Heart left ventricle (tissue), 16 donors: ENCODE results near the gene RBM23. TPM values are rescaled to one million over a fixed set of nuclear protein-coding genes. Genes with fewer than 3 reads are reported as not detected.
A peak's percentile ranks its signal among the peaks of the same experiment; 100 is the strongest.

ENCODE experiments used
- ATAC-seq, 4 donors: fragments of 200-7000 bp; cut with Tn5 transposase; one replicate each; pipeline ENCODE4 v1.9.1; 2020 to 2022; ENCODE audit warnings: moderate library complexity in 4 of 4, mild to moderate bottlenecking in 3 of 4, moderate number of reproducible peaks in 1 of 4
- DNase-seq, 5 donors: peaks; one replicate each; pipeline ENCODE4 v3.0.0-alpha.2; 2020
- H3K27ac ChIP-seq, 12 donors: fragments of 200-600 bp; sonication (generic) in 4 of 12; one replicate each; pipeline versions ENCODE4 v1.5.0 to v1.8.0; 2016 to 2022; ENCODE audit warnings: mild to moderate bottlenecking in 2 of 12
- H3K27me3 ChIP-seq, 9 donors: fragments of 200-600 bp; sonication (generic) in 2 of 9; one replicate each; pipeline versions ENCODE4 v1.5.1 to v1.8.0; 2016 to 2022; ENCODE audit warnings: mild to moderate bottlenecking in 3 of 9
- H3K36me3 ChIP-seq, 9 donors: fragments of 200-600 bp; sonication (generic) in 2 of 9; one replicate each; pipeline versions ENCODE4 v1.5.0 to v1.8.0; 2018 to 2022; ENCODE audit warnings: mild to moderate bottlenecking in 2 of 9
- H3K4me1 ChIP-seq, 12 donors: fragments of 200-600 bp; sonication (generic) in 4 of 12; one replicate each; pipeline versions ENCODE4 v1.5.0 to v1.8.0; 2016 to 2022; ENCODE audit warnings: mild to moderate bottlenecking in 3 of 12
- H3K4me3 ChIP-seq, 12 donors: fragments of 200-600 bp; sonication (generic) in 4 of 12; one replicate each; pipeline versions ENCODE4 v1.5.0 to v1.8.0; 2017 to 2022; ENCODE audit warnings: mild to moderate bottlenecking in 9 of 12, moderate library complexity in 4 of 12
- H3K9me3 ChIP-seq, 12 donors: fragments of 200-600 bp; sonication (generic) in 4 of 12; one replicate each; pipeline versions ENCODE4 v1.5.0 to v1.8.0; 2016 to 2022; ENCODE audit warnings: mild to moderate bottlenecking in 1 of 12
- POLR2A ChIP-seq, 2 donors: fragments of 450-650 bp; IDR thresholded peaks; one replicate each; pipeline ENCODE4 v1.6.1; 2017; ENCODE audit warnings: antibody characterized with exemption in 2 of 2, mild to moderate bottlenecking in 2 of 2, moderate library complexity in 2 of 2
- WGBS, 4 donors: extraction: QIAGEN DNeasy Blood & Tissue Kit in 2 of 4; methylation state at CpG; one replicate each; pipeline versions ENCODE4 v1.1.5 to v1.1.7; 2013 to 2018; 5-methylcytosine and 5-hydroxymethylcytosine counted together
- intact Hi-C, 10 donors: fragments of 100-400 bp; cut with DNase I; formaldehyde crosslinking; loops; one replicate each; pipeline versions ENCODE4 v1.11.1 to v1.14.2; 2022
- polyA plus RNA-seq, 2 donors: library from polyadenylated mRNA; stranded (reverse); fragments of 200-250 nt; gene quantifications; one replicate each; pipeline ENCODE4 v1.2.3, GENCODE V29; 2013
- total RNA-seq, 9 donors: library from RNA; depleted of rRNA in 2 of 9; stranded (reverse); fragments of >200 nt in 2 of 9; fragmentation: NEBNext Ultra II Directional in 3 of 9; extraction: Animal tissue kit (Norgen Biotek cat#: 25700) in 3 of 9; gene quantifications; one replicate each; pipeline versions ENCODE4 v1.1.0 to v1.2.4, GENCODE V29; 2016 to 2023
- TF ChIP-seq, protein P1 (sequence below), 12 donors: fragments of 200-600 bp; sonication (generic) in 4 of 12; IDR thresholded peaks; one replicate each; pipeline versions ENCODE4 v1.5.0 to v1.8.0; 2018 to 2022; ENCODE audit warnings: antibody characterized with exemption in 12 of 12, mild to moderate bottlenecking in 5 of 12
- donor health status: ischemic (EF 13 %, LVEDD 7.1; RV severe dilation, severe dysfunction).
- donor health status: healthy with polysubstance abuse.
- donor health status: DM: no; HTN: yes; CAD: no.
- donor health status: DM: no; HTN: no; CAD: no.
- donor health status: ischemic (EF 25% LVEDD 6.9; RV normal size, moderate dysfunction).
- donor health status: ischemic (EF 25% LVEDD 5.7; RV mildly dilated, moderate dysfunction).
- donor health status: healthy.
- donor health status: DM: yes; HTN: yes; CAD: no.
- donor health status: ischemic (EF 35%, LVEDD 5.7; RV mildly dilated, moderate dysfunction).
- donor health status: nonischemic (EF 11% LVEDD 7.7; RV severe dilation, severe dysfunction).
- donor health status: DM: yes; HTN: yes; CAD: no.
- donor health status: PGD.
- donor health status: ischemic (EF 29% LVEDD 5.4; RV normal size, mild dysfunction).
- donor health status: nonischemic (EF 23%, LVEDD 6.1; RV moderate dilation, normal function).

RBM23 gene
- total and polyA plus RNA-seq, 11 donors, result 14.8 to 52.7 (median 41.6) TPM

DNA sequence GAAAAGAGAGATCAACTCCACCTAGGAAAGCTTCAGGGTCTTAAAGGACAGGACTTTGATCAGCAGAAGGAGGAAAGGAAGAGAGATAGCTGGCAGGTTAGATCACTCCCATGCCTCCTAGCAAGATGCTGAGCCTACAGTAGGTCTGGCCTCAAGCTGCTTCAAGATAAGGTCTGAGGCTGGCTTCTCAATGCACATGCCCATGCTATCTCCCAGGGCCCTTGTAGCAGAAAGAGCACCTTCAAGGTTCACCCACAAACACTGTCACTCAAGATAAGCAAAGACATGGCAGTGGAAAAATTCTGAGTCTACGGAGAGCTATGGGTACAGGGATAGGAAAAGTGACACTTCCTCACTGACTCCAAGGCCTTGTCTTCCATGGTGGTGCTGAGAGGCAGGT is 21.6 kb downstream of the RBM23 start:
- no peak for ATAC-seq
- 74 to 97% (median 94%) methylated on average over 1 of the region's 1 CpG for WGBS, 4 donors

DNA sequence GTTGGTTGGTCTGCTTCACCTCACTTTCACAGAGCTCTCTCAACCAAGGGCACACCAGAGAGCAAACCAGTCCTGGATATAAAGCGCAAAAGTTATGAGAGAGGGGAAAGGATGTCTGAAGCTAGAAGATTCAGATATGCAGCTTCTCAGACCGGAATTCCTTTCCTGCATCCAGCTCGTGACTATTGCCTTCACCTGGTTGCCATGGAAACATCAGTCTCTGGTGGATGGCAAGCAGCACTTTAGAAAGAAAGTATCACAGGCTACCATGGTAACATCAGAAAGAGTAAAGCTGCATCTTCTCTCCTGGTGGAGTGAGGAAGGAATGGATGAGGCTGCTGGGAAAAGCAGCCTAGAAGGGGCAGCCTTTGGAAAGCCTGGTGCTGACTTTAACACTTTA is 22.2 kb downstream of the RBM23 start:
- Histone ChIP-seq H3K27me3 (no peaks in the 10 kb centered on the region), H3K36me3 (peaks cover 0 to 29% (median 15%) of the 10 kb centered on the region in 9 donors), H3K27ac (no peak overlapping the region), H3K4me3 (no peak overlapping the region), H3K4me1 (peaks cover 0 to 9% (median 2%) of the 10 kb centered on the region in 12 donors), H3K9me3 (no peaks in the 10 kb centered on the region)
- TF ChIP-seq, protein P1, sequence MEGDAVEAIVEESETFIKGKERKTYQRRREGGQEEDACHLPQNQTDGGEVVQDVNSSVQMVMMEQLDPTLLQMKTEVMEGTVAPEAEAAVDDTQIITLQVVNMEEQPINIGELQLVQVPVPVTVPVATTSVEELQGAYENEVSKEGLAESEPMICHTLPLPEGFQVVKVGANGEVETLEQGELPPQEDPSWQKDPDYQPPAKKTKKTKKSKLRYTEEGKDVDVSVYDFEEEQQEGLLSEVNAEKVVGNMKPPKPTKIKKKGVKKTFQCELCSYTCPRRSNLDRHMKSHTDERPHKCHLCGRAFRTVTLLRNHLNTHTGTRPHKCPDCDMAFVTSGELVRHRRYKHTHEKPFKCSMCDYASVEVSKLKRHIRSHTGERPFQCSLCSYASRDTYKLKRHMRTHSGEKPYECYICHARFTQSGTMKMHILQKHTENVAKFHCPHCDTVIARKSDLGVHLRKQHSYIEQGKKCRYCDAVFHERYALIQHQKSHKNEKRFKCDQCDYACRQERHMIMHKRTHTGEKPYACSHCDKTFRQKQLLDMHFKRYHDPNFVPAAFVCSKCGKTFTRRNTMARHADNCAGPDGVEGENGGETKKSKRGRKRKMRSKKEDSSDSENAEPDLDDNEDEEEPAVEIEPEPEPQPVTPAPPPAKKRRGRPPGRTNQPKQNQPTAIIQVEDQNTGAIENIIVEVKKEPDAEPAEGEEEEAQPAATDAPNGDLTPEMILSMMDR (IDR thresholded peaks at IDR 0.05), result no peak
- no peak for TF ChIP-seq POLR2A (IDR thresholded peaks at IDR 0.05)
- WGBS, 4 donors, result 85 to 98% (median 91%) methylated on average over 3 of the region's 3 CpGs
- intact Hi-C loops, result loop anchor here in 1 of 10 donors (2.0 kb wide), 1 partner anchor 16 kb away; no protein-coding TSS in a partner anchor
- DNase-seq, result no peak
- no peak for ATAC-seq

More for the DNA sequence above, 21.6 kb downstream of the RBM23 start:
- DNase-seq, result no peak
- Histone ChIP-seq H3K9me3 (no peaks in the 10 kb centered on the region), H3K4me3 (no peak overlapping the region), H3K4me1 (peaks cover 0 to 9% (median 2%) of the 10 kb centered on the region in 12 donors), H3K36me3 (peaks cover 0 to 35% (median 21%) of the 10 kb centered on the region in 9 donors), H3K27me3 (no peaks in the 10 kb centered on the region), H3K27ac (peak overlapping the region in 1 of 12 donors; percentile 72)
- TF ChIP-seq, protein P1 (IDR thresholded peaks at IDR 0.05), result no peak
- no peak for TF ChIP-seq POLR2A (IDR thresholded peaks at IDR 0.05)
- intact Hi-C loops, result loop anchor here in 1 of 10 donors (2.0 kb wide), 1 partner anchor 17 kb away; no protein-coding TSS in a partner anchor

DNA sequence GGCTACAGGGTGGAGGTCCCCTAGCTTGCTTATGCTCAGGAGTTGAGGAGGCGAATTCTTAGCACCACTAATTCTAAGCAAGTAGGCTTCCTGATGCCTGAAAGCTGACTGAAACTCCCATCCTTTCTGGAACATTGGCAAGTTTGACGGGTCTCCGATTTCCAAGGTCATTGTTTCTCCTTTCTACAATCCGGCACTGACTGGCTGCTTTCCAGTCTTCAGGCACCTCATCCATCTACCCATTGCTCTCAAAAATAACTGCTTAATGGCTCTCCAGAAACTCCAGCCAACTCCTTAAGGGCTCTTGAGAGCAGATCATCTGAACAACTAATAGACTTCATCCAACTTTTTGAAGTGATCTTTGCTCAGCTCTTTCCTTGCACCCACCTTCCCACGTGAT is 22.6 kb downstream of the RBM23 start:
- Histone ChIP-seq H3K9me3 (no peaks in the 10 kb centered on the region), H3K4me1 (peaks cover 0 to 9% (median 2%) of the 10 kb centered on the region in 12 donors), H3K27ac (no peak overlapping the region), H3K27me3 (no peaks in the 10 kb centered on the region), H3K36me3 (peaks cover 0 to 25% (median 11%) of the 10 kb centered on the region in 9 donors), H3K4me3 (no peak overlapping the region)
- ATAC-seq (no peak), DNase-seq (no peak)
- no peak for TF ChIP-seq POLR2A (IDR thresholded peaks at IDR 0.05)
- TF ChIP-seq, protein P1 (IDR thresholded peaks at IDR 0.05), result no peak
- intact Hi-C loops, result loop anchor here in 1 of 10 donors (2.0 kb wide), 1 partner anchor 16 kb away; no protein-coding TSS in a partner anchor
- WGBS, 4 donors, result 56 to 66% (median 62%) methylated on average over 5 of the region's 5 CpGs

DNA sequence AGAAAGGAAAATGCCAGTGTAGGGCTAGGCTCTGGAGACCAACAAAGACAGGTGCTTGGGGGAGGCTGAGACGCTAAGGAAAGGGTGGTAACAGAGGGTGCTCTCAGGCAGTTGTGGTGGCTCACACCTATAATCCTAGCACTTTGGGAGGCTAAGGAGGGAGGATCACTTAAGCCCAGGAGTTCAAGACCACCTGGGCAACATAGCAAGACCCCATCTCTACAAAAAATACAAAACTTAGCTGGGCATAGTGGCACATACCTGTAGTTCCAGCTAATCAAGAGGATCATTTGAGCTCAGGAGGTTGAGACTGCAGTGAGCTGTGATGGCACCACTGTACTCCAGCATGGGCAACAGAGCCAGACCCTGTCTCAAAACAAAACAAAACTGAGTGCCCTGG is 23.5 kb downstream of the RBM23 start:
- WGBS, 4 donors, result 85 to 97% (median 94%) methylated on average over 1 of the region's 1 CpG
- intact Hi-C loops, result no loop called here

More for the DNA sequence above, 23.5 kb downstream of the RBM23 start:
- Histone ChIP-seq H3K4me1 (peaks cover 0 to 9% (median 2%) of the 10 kb centered on the region in 12 donors), H3K9me3 (no peaks in the 10 kb centered on the region), H3K27ac (no peak overlapping the region), H3K4me3 (no peak overlapping the region), H3K36me3 (peaks cover 0 to 16% (median 2%) of the 10 kb centered on the region in 9 donors), H3K27me3 (no peaks in the 10 kb centered on the region)
- TF ChIP-seq, protein P1 (IDR thresholded peaks at IDR 0.05), result no peak
- no peak for TF ChIP-seq POLR2A (IDR thresholded peaks at IDR 0.05)
- ATAC-seq (no peak), DNase-seq (no peak)
